ENCODE data around the gene AUTS2. TPM values are rescaled to one million over a fixed set of nuclear protein-coding genes. Genes with fewer than 3 reads are reported as not detected.

Gene AUTS2
- total and polyA plus RNA-seq, 10 of the 15 experiments (the other 5 are each of a cell fraction or from before 2014, with no cell fraction given) = 6.4 to 55.6 (median 21.6) TPM

GRCh38 chr7:69825113-69825972 is 227.1 kb downstream of the AUTS2 start (continued):
- TF ChIP-seq ZBTB11 (CRISPR knock-in tag; IDR thresholded peaks at IDR 0.05) (no peak), SMAD1 (IDR thresholded peaks at IDR 0.05; ENCODE audit: low read depth, partially characterized antibody) (no peak), MTA2 (IDR thresholded peaks at IDR 0.05; ENCODE audit: low read depth) (no peak; the same call in 1 of the 2 replicates), ZSCAN29 (IDR thresholded peaks at IDR 0.05) (no peak), MXI1 (IDR thresholded peaks at IDR 0.05; ENCODE audit: low read depth, low read length) (no peak), PKNOX1 (IDR thresholded peaks at IDR 0.05) (no peak), ASH2L (IDR thresholded peaks at IDR 0.05; ENCODE audit: borderline replicate concordance, low read depth) (no peak), MYC (IDR thresholded peaks at IDR 0.05; ENCODE audit: insufficient read depth, insufficient read length, insufficient replicate concordance, low read length, severe bottlenecking) (no peak), TAF1 (IDR thresholded peaks at IDR 0.05; ENCODE audit: borderline replicate concordance, low read depth, low read length) (no peak), ATF7 (IDR thresholded peaks at IDR 0.05; ENCODE audit: low read depth) (no peak), KAT2A (conservative IDR thresholded peaks at IDR 0.05; ENCODE audit: control insufficient read depth, low read depth, low read length) (no peak), YY1 (IDR thresholded peaks at IDR 0.05; ENCODE audit: low read depth, low read length) (peak; percentile 60; the same call in 1 of the 2 replicates), SUZ12 (IDR thresholded peaks at IDR 0.05; ENCODE audit: unreplicated experiment) (no peak), GATAD2B (conservative IDR thresholded peaks at IDR 0.05; ENCODE audit: low read depth) (no peak), STAT1 (conservative IDR thresholded peaks at IDR 0.05) (no peak), CREM (IDR thresholded peaks at IDR 0.05; ENCODE audit: low read depth) (no peak), NFYA (IDR thresholded peaks at IDR 0.05; ENCODE audit: borderline replicate concordance, low read depth, low read length) (no peak), MAX (IDR thresholded peaks at IDR 0.05; ENCODE audit: low read depth, low read length) (0 out of 2 replicates have a peak, but pooled peaks have one; percentile 12), MEF2B (IDR thresholded peaks at IDR 0.05; ENCODE audit: partially characterized antibody, poor library complexity, severe bottlenecking) (peak; percentile 38), MYB (IDR thresholded peaks at IDR 0.05; ENCODE audit: borderline replicate concordance, low read depth, low read length) (no peak), RAD21 (IDR thresholded peaks at IDR 0.05; ENCODE audit: insufficient read depth, low read depth, low read length) (peak; percentile 69), ESRRA (IDR thresholded peaks at IDR 0.05; ENCODE audit: low read length) (no peak), EGR1 (IDR thresholded peaks at IDR 0.05; ENCODE audit: borderline replicate concordance in 1 of 2, low read depth in 2 of 2, low read length in 2 of 2) (no peak), NR2C2 (IDR thresholded peaks at IDR 0.05; ENCODE audit: borderline replicate concordance, control insufficient read depth, insufficient read length, low read depth) (no peak)

Data from GM12878 (cell line).